Gastrocnemius medialis (tissue), 4 donors: Measurements from ENCODE around the gene TNRC6A.

Experiments
- CTCF ChIP-seq, 5 experiments: fragments of 450-650 bp in 3 of 5; fragments of 200-600 bp in 2 of 5; sonication (generic) in 2 of 5; IDR thresholded peaks in 4 of 5; conservative IDR thresholded peaks in 1 of 5; 1 replicate in 4 of 5; 2 replicates in 1 of 5; pipeline ENCODE4 v1.5.1; 2016 to 2019; ENCODE audit warnings: antibody characterized with exemption in 5 of 5, mild to moderate bottlenecking in 3 of 5, moderate library complexity in 3 of 5
- POLR2A ChIP-seq, 2 donors: fragments of 450-650 bp; IDR thresholded peaks; one replicate each; pipeline ENCODE4 v1.6.1; 2017; ENCODE audit warnings: antibody characterized with exemption in 2 of 2, mild to moderate bottlenecking in 2 of 2, moderate library complexity in 2 of 2

GRCh38 chr16:24858219-24859041 lies 129.0 kb downstream of the TNRC6A start:
- TF ChIP-seq POLR2A (IDR thresholded peaks at IDR 0.05) (no peak), CTCF (IDR thresholded peaks at IDR 0.05 in 4 of 5, conservative IDR thresholded peaks at IDR 0.05 in 1 of 5) (no peak)
